Measurements from ENCODE around the gene ZNF536. TPM values are rescaled to one million over a fixed set of nuclear protein-coding genes. Genes with fewer than 3 reads are reported as not detected.

ZNF536 gene
- total RNA-seq, 1 experiment from 2014 or later = not detected

GRCh38 chr19:30449078-30449590 is 77.0 kb downstream of the ZNF536 start:
- H2AFZ ChIP-seq = no peak overlapping the region
- H3K27me3 ChIP-seq (ENCODE audit: insufficient read depth, low read depth) = peaks cover 95% of the 10 kb centered on the region
- no peak overlapping the region for H3K4me2 ChIP-seq
- no peaks in the 10 kb centered on the region for H3K79me2 ChIP-seq (ENCODE audit: low read depth)
- no peaks in the 10 kb centered on the region for H4K20me1 ChIP-seq (ENCODE audit: insufficient read depth)
- no peaks in the 10 kb centered on the region for H3K36me3 ChIP-seq (ENCODE audit: low read depth)
- H3K4me1 ChIP-seq (replicated peaks; ENCODE audit: insufficient read depth) = no peaks in the 10 kb centered on the region
- H3K9me3 ChIP-seq (ENCODE audit: insufficient read depth, low read depth) = no peaks in the 10 kb centered on the region
- H3F3A ChIP-seq (ENCODE audit: insufficient read depth, low read depth) = no peaks in the 10 kb centered on the region
- BruUV-seq (replicated peaks) = no TSS peak
- DNase-seq = no peak
- no peak overlapping the region for H3K4me3 ChIP-seq
- POLR2A ChIA-PET (ENCODE audit: unreplicated experiment) = no interaction called here
- H3K27ac ChIP-seq = no peak overlapping the region
- H3K9me2 ChIP-seq (ENCODE audit: insufficient read depth) = no peaks in the 10 kb centered on the region
- intact Hi-C loops (cut with micrococcal nuclease; ENCODE audit: unreplicated experiment) = no loop called here
- no peak for TF ChIP-seq EZH2 (IDR thresholded peaks at IDR 0.05; ENCODE audit: low read depth)
- no peak for TF ChIP-seq CTCF (conservative IDR thresholded peaks at IDR 0.05)
- CTCF ChIA-PET = no interaction called here

GRCh38 chr19:30449673-30450072 is 77.5 kb downstream of the ZNF536 start:
- Histone ChIP-seq H3K27me3 (ENCODE audit: insufficient read depth, low read depth) (peaks cover 96% of the 10 kb centered on the region), H3K9me2 (ENCODE audit: insufficient read depth) (no peaks in the 10 kb centered on the region), H3K4me1 (replicated peaks; ENCODE audit: insufficient read depth) (no peaks in the 10 kb centered on the region), H3K4me2 (no peak overlapping the region), H2AFZ (no peak overlapping the region), H3K4me3 (no peak overlapping the region), H3K9me3 (ENCODE audit: insufficient read depth, low read depth) (no peaks in the 10 kb centered on the region), H4K20me1 (ENCODE audit: insufficient read depth) (no peaks in the 10 kb centered on the region), H3K79me2 (ENCODE audit: low read depth) (no peaks in the 10 kb centered on the region), H3K27ac (no peak overlapping the region), H3F3A (ENCODE audit: insufficient read depth, low read depth) (no peaks in the 10 kb centered on the region), H3K36me3 (ENCODE audit: low read depth) (no peaks in the 10 kb centered on the region)
- CTCF ChIA-PET = no interaction called here
- no TSS peak for BruUV-seq (replicated peaks)
- POLR2A ChIA-PET (ENCODE audit: unreplicated experiment) = no interaction called here
- intact Hi-C loops (cut with micrococcal nuclease; ENCODE audit: unreplicated experiment) = no loop called here
- no peak for TF ChIP-seq CTCF (conservative IDR thresholded peaks at IDR 0.05)
- no peak for TF ChIP-seq EZH2 (IDR thresholded peaks at IDR 0.05; ENCODE audit: low read depth)
- DNase-seq = no peak

- H3K36me3 ChIP-seq (ENCODE audit: low read depth) = no peaks in the 10 kb centered on the region
- intact Hi-C loops (cut with micrococcal nuclease; ENCODE audit: unreplicated experiment) = no loop called here
- no peak overlapping the region for H3K27ac ChIP-seq
- H3K4me2 ChIP-seq = no peak overlapping the region
- CTCF ChIA-PET = no interaction called here
- H4K20me1 ChIP-seq (ENCODE audit: insufficient read depth) = no peaks in the 10 kb centered on the region
- no peaks in the 10 kb centered on the region for H3K4me1 ChIP-seq (replicated peaks; ENCODE audit: insufficient read depth)
- no peaks in the 10 kb centered on the region for H3K9me2 ChIP-seq (ENCODE audit: insufficient read depth)
- no peaks in the 10 kb centered on the region for H3F3A ChIP-seq (ENCODE audit: insufficient read depth, low read depth)
- no TSS peak for BruUV-seq (replicated peaks)
- peaks cover 96% of the 10 kb centered on the region for H3K27me3 ChIP-seq (ENCODE audit: insufficient read depth, low read depth)
- no peaks in the 10 kb centered on the region for H3K79me2 ChIP-seq (ENCODE audit: low read depth)
- H2AFZ ChIP-seq = no peak overlapping the region
- H3K9me3 ChIP-seq (ENCODE audit: insufficient read depth, low read depth) = no peaks in the 10 kb centered on the region
- POLR2A ChIA-PET (ENCODE audit: unreplicated experiment) = no interaction called here
- DNase-seq = no peak
- no peak overlapping the region for H3K4me3 ChIP-seq
- TF ChIP-seq EZH2 (IDR thresholded peaks at IDR 0.05; ENCODE audit: low read depth) = no peak
- TF ChIP-seq CTCF (conservative IDR thresholded peaks at IDR 0.05) = no peak
These were observed 77.9 kb downstream of the ZNF536 start for GRCh38 chr19:30450100-30450499.
